Stimulated activated CD4-positive, alpha-beta T cell treated with anti-CD3 and anti-CD28 coated beads, TNF-alpha, amount 100 ng/mL, for 48 hours (primary cell): ENCODE data around the gene SUMF2.
"Not testable (repeated sequence)": the region's sequence is repeated elsewhere in the genome, so short reads cannot be mapped to it uniquely, and the experiment has no call there.

Source experiments
- DNase-seq, 3 donors: peaks; one replicate each; pipeline ENCODE4 v3.0.0-alpha.2; 2020; ENCODE audit warnings: low read depth in 3 of 3

The SUMF2 gene

DNA sequence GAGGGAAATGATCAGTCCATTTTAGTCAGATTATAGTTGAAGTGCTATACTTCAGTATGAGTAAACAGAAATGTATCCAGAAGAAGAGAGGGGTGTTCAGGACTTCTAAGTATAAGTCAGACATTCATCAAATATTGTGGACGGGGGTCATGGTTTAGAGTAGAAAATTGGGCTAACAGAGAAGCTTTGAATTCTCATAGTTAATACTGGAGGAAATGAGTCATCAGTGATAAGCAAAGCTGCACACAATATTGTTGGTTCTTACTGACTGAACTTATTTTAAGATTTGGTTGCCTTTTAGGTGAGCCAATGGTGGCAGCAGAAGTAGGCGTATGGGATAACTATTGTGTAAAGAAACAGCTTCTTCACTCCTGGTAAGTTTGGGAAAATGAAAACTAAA, 1.7 kb upstream of the SUMF2 start:
- DNase-seq = no peak

DNA sequence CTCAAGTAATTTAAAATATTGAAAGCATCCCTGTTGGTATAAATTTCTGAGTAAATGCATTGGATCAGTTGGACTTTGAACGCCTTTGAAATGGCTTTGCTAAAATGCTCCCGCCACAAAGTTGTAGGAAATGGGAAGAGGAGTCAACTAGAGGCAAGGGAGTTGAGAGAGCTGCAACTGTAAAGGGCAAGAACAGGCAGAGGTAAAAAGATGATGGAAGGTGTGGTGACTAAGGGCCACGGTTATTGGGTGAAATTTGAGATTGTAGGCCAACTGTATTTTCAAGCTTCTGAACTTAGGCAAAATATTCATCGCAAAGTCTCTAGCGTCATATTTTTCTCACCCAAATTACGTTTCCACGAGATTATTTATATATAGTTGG, 595 bp upstream of the SUMF2 start:
- DNase-seq = no peak

DNA sequence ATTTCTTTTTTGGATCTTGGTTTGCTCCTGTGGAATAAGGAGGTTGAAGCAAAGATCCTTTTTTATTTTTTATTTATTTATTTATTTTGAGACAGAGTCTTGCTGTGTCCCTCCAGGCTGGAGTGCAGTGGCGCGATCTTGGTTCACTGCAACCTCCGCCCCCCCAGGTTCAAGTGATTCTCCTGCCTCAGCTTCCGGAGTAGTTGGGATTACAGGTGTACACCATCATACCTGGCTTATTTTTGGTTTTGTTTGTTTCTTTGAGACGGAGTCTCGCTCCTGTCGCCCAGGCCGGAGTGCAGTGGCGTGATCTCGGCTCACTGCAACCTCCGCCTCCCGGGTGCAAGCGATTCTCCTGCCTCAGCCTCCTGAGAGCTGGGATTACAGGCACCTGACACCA, 2.3 kb downstream of the SUMF2 start:
- not testable (repeated sequence) for DNase-seq

DNA sequence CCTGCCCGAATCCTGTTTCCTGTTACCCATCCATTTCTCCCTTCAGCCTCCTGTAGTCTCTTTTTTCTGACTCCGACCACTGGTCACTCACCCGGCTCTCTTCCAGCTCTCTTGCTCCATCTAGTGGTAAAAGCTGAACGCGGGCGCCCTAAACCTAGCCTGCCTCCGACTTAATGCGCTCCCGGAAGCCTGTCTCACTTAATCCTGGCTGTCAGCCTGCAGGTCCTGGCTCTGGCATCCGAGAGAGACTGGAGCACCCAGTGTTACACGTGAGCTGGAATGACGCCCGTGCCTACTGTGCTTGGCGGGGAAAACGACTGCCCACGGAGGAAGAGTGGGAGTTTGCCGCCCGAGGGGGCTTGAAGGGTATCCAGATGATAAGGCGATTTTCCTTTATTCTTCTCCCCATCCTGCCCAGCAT, 10.3 kb downstream of the SUMF2 start:
- peak; percentile 33 to 45 (median 43) for DNase-seq

DNA sequence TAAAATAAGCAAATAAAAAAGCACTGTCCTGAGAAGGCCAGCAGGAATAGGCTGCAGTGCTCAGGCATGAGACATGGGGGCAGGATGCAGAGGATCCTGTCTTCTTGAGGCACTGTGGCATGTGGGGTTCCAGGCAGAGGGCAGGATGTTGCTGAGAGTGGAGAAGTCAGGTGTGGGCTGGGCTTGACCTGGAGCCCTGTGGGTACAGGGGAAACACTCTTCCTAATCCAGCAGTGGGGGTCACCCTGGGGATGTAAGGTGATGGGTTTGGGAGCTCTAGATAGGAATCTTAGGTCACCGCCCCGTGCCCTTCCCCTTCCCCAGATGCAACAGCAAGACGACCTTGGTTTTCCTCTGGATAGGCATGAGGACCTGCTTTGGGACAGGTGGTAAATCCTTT, 13.6 kb downstream of the SUMF2 start:
- DNase-seq = no peak

DNA sequence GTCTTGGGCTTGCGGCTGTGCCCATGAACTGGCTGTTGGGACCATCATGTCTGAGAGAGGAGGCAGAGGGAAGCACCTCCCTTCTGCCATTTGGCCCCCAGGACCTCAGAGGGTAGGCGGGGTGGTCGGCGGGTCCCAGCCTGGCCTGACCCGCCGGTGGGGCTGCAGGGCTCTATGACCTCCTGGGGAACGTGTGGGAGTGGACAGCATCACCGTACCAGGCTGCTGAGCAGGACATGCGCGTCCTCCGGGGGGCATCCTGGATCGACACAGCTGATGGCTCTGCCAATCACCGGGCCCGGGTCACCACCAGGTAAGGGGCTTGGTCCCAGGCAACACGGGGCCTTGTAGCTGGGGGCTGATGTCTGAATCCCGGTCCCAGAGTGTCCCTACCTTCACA, 14.1 kb downstream of the SUMF2 start:
- no peak for DNase-seq

DNA sequence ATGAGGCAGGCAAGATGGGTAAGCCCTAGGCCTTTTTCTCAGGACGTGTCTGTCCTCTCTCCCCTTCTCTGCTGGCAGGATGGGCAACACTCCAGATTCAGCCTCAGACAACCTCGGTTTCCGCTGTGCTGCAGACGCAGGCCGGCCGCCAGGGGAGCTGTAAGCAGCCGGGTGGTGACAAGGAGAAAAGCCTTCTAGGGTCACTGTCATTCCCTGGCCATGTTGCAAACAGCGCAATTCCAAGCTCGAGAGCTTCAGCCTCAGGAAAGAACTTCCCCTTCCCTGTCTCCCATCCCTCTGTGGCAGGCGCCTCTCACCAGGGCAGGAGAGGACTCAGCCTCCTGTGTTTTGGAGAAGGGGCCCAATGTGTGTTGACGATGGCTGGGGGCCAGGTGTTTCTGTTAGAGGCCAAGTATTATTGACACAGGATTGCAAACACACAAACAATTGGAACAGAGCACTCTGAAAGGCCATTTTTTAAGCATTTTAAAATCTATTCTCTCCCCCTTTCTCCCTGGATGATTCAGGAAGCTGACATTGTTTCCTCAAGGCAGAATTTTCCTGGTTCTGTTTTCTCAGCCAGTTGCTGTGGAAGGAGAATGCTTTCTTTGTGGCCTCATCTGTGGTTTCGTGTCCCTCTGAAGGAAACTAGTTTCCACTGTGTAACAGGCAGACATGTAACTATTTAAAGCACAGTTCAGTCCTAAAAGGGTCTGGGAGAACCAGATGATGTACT, 15.5 kb downstream of the SUMF2 start:
- DNase-seq = no peak

DNA sequence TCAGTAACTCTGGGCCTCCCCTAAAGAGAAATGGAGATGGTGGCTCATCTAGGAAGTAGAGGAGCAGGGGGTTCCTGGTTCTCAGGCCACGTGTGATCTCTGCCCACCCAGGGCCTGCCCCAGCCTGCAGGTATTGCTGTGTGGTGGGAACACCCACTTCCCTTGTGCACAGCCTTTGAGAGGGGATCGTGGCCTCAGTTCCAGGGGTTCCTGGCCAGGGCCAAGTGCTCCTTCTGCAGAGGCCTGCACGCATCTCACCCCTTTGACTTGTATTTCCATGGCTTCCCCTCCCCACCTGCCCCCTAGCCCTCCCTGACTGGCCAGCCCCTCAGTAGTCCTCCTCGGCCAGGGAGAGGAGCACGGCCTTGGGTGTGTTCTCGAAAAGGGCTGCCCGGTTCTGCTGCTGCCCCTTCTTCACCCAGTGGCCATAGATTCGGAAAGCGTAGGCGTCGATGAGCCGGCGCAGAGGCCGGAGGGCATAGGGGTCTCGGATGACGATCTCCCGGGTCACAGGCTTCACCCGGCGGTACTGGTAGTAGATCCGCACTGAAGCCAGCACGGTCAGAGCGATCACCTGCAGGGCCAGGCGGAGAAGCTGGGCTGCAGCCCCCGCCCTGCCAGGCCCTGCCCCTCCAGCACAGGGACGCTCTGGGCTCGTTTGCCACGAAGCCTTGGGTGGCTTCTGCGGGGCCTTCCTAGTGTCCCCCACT, 16.8 kb downstream of the SUMF2 start:
- not testable (repeated sequence) for DNase-seq

DNA sequence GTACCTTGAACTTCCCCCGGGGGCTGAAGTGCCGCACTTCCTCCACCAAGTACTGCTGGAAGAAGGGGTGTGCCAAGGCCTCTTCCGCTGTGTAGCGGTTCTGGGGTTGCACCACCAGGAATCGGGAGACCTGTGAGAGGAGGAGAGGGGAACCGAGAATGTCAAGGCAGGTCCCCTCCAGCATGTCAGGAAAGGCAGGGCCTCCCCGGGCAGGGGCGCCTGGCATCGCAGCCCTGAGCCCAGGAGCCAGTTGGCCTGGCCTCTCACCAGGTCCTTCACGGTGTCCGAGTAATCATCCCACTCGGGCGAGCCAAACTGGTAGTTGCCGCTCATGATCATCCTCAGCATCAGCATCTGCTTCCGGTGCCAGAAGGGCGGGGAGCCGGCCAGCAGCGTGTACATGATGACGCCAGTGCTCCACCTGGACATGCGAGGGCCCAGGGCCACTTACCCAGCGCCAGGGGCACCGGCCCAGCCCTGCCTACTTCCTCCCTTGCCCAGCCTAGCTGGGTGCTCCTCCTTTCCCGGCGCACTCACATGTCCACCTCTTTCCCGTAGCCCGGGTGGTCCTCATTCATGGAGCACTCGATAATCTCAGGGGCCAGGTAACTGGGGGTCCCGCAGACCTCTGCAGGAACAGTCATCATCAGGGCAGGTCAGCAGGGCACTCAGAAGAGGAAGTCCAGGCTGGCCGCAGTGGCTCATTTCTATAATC, 17.7 kb downstream of the SUMF2 start:
- no peak for DNase-seq

DNA sequence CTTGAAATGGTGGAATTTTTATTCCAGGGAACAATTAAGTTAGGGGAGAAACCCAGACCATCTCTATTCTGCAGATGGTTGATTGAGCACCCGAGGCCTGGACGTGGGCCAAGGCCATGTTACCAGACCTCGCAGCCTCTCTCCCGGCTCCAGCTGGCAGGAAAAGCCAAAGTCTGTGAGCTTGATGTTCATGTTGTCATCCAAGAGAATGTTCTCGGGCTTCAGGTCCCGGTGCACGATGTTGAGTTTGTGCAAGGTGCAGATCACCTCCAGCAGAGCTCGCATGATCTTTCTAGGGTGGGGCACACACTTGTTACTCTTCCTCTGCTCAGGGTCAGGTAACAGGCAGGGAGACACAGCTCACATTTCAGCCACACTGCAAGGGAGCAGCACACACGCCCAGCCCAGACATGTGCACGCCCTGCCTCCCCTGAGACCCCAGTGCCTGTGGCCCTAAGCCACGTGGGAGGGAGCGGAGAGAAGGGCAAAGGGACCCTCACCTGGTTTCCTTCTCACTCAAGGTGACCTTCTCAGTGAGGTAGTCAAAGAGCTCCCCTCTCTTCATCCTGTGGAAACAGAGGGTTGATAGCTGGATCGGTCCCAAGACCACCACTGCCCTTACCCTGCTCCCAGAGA, 19.2 kb downstream of the SUMF2 start:
- DNase-seq = no peak

DNA sequence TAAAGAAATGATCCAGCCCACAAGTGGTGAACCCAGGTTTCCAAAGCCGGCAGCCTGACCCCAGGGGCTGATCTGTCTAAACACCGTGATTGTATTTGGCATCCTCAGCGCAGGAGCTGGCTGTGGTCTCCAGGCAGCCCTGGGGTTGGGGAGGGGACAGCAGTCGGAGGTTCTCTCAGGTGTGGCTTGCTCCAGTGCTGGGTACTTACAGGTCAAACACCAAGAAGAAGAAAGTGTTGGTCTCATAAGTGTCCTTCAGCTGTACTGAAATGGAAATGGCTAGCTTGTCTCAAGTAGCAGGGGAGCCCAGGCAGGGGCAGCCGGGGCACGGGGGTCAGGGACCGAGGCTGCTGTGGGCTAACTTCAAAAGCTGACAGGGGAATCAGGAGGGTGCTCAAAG, 22.7 kb downstream of the SUMF2 start:
- no peak for DNase-seq

DNA sequence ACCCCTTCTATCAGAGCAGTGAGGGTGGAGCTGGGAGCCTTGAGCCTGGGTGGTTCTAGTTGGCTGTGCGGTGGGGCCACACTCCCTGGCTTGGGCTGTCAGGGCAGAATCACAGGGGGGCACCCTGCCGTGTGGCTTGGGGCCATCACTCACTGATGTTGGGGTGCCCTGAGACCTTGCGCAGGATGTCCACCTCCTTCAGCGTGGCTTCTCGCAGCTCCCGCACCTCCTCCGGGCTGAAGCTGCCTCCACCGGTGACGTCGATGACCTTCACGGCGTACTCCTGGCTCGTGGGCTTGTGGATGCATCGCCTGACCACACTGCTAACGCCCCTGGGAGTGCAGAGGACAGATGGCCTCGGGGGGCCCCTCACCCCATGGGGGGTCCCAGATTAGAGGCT, 23.4 kb downstream of the SUMF2 start:
- DNase-seq = no peak

DNA sequence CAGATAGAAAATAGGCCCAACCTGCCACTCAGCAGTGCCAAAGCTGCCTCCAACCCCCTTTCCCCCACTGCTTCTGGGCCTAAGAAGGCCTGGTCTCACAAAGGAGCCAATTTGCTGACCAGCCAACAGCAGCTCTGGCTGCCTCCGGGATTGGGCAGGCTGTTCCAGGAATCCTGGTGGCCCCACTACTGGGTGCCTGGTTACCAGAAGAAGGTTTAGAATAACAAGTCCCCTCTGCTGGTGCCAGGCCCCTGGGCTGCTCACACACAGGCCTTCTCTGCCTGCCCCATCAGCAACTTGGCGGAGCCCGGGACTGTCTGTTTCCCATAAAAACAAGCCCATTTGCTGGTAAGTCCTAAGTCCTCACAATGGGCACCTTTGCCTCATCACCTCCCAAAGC, 27.5 kb downstream of the SUMF2 start:
- DNase-seq = no peak

DNA sequence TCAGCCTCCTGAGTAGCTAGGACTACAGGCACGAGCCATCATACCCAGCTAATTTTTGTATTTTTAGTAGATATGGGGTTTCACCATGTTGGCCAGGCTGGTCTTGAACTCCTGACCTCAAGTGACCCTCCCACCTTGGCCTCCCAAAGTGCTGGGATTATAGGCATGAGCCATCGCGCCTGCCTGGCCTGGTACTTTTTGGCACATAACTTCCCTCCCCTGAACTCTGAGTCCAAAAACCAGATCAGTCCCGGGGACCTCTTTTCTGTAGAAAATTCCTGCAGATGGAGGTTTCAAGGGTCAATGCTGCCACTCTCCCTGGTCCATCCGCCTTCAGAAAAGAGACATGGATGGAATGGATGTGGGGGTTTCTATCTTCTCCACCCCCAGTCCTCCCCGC, 28.3 kb downstream of the SUMF2 start:
- not testable (repeated sequence) for DNase-seq

DNA sequence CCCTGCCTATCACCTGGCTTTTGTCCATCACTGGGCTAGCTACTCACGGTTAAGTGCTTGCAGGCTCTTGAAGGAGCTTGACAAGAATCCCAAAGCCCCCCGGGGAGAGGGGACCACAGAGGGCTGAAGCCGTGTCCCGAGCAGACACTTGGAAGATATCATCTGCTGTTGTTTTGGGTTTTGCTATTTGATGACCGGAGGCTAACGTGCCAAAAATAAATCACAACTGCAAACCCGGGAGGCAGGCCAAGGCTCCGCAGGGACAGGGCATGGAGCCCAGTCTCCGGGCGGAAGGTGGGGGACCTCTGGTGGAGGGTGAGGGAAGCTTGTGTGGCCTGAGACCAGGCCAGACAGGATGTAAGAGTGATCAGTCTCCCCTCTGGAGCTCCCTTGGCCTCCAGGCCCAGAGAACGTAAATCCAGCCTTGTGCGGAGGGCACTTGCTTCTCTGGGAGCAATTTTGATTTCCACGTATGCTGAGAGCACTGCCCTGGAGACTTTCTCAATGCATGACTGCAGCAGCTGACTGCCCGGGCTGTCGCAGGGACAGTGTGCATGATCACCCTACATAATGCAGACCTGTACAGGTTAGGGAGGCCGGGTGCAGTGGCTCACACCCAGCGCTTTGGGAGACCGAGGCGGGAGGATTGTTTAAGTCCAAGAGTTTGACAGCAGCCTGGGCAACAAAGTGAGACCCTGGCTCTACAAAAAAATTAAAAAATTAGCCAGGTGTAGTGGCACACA, 28.9 kb downstream of the SUMF2 start, which contains the start of gene PHKG1:
Gene PHKG1, minus strand, starts transcription at position 164 of the 743 bp plus-strand sequence. CDS start 4,011 bp downstream, outside the sequence.
- no peak for DNase-seq

DNA sequence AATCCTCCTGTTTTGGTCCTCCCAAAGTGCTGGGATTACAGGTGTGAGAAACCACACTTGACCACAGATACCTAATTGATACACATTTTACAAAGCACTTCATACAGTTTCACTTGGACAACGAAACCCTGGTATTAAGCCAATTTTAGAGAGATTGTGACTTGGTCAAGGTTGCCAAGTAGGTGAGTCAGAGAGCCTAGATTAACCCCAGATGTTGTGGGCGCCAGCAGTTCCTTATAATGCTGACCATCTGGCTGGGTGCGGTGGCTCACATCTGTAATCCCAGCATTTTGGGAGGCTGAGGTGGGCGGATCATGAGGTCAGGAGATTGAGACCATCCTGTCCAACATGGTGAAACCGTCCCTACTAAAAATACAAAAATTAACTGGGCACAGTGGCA, 33.6 kb downstream of the SUMF2 start:
- DNase-seq = no peak

DNA sequence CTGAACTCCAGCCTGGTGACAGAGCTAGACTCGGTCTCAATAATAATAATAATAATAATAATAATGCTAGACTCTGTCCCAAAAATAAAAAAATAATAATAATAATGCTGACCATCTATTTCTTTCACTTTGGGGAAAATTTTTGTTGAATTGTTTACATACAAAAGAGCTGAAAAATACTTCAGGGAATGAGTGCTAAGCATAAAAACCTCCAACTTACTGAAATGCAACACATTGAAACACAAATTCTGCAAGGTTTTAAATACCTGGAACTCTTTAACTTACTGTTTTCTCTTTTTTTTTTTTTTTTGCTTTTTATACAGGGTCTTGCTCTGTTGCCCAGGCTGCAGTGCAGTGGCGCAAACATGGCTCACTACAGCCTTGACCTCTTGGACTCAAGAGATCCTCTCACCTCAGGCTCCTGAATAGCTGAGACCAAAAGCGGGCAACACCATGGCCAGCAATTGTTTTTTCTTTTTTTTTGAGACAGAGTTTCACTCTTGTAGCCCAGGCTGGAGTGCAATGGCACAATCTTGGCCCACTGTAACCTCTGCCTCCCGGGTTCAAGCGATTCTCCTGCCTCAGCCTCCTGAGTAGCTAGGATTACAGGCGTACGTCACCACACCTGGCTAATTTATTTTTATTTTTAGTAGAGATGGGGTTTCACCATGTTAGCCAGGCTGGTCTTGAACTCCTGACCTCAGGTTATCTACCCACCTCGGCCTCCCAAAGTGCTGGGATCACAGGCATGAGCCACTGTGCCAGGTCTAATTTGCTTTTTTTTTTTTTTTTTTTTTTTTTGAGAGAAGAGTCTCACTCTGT, 34.3 kb downstream of the SUMF2 start:
- not testable (repeated sequence) for DNase-seq

DNA sequence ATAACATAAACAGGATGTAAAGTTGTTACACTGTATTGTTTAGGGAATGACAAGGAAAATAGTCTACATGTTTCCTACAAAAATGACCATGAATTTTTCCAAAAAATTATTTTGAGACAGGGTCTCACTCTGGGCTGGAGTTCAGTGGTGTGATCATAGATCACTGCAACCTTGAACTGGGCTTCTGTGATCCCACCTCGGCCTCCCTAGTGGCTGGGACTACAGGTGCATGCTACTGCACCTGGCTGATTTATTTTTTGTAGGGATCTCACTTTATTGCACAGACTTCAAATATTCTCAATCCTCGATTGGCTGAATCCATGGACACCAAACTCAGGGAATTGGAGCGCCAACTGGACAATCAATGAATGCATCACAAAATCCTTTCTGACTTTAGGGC, 35.6 kb downstream of the SUMF2 start:
- DNase-seq = no peak

DNA sequence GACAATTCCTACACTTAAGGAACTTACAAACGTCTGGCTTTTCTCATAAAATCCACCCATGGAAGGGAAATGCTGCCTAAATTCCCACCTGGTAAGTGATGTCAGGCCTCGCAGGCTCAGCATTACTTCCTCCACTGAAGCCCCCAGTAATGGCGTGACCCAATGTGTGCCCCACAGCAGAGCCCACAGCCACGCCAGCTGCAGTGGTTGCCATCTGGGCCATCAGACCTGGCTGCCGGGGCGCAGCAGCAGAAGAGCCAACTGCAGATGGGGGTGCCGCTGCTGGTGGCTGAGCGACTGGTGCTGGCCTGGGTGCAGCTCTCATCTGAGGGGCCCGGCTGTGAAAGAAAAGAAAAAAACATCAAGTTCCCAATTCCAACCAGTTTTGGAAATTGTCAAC, 40.1 kb downstream of the SUMF2 start:
- not testable (repeated sequence) for DNase-seq

DNA sequence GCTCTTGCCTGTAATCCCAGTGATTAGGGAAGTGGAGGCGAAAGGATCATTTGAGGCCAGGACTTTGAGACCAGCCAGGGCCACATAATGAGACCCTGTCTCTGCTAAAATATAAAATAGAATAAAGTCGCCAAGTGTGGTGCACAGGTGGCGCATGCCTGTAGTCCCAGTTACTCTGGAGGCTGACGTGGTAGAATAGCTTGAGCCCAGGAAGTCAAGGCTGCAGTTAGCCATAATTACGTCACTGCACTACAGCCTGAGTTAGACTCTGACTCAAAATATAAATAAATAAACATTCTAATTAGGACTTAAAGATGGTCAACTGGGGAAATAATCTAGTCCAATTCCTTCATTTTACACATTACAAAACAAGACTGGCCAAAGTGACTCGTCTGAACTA, 41.4 kb downstream of the SUMF2 start:
- no peak for DNase-seq
